Ovary (tissue), 3 donors: ENCODE data around the gene ALDH1A1.

Experiments
- EP300 ChIP-seq: sonication (generic); formaldehyde crosslinking; IDR thresholded peaks from one replicate; pipeline ENCODE4 v1.6.1; 2017; ENCODE audit warnings: antibody characterized with exemption
- TF ChIP-seq, protein P1 (sequence below), 3 donors: fragments of 450-650 bp in 2 of 3; fragments of 200-600 bp in 1 of 3; IDR thresholded peaks; one replicate each; pipeline versions ENCODE4 v1.5.1 to v1.8.0; 2016 to 2022; ENCODE audit warnings: antibody characterized with exemption in 3 of 3, mild to moderate bottlenecking in 1 of 3
- donor health status: DM: no; HTN: no; CAD: no.

DNA sequence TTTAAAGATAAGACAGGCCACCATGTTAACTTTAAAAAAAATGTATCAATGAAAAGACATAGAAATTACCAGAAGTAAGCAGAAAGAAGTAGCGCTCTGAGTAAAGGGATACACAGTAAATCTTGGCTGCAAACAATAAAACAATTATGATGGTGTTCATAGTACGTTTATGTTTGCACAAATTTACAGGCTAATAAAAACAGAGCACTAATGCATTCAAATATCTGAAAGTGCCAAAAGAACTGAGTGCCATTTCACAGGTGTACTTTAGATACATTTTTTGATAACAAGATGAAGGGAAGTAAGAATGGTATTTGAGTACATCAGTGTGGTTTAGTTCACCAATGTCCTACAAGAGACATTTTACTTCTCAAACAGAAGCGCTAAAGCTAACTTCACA, 32.9 kb upstream of the ALDH1A1 start:
- TF ChIP-seq, protein P1, sequence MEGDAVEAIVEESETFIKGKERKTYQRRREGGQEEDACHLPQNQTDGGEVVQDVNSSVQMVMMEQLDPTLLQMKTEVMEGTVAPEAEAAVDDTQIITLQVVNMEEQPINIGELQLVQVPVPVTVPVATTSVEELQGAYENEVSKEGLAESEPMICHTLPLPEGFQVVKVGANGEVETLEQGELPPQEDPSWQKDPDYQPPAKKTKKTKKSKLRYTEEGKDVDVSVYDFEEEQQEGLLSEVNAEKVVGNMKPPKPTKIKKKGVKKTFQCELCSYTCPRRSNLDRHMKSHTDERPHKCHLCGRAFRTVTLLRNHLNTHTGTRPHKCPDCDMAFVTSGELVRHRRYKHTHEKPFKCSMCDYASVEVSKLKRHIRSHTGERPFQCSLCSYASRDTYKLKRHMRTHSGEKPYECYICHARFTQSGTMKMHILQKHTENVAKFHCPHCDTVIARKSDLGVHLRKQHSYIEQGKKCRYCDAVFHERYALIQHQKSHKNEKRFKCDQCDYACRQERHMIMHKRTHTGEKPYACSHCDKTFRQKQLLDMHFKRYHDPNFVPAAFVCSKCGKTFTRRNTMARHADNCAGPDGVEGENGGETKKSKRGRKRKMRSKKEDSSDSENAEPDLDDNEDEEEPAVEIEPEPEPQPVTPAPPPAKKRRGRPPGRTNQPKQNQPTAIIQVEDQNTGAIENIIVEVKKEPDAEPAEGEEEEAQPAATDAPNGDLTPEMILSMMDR (IDR thresholded peaks at IDR 0.05), result no peak
- TF ChIP-seq EP300, result no peak
